Measurements from ENCODE around the gene CHMP3.
"Not testable (repeated sequence)": the region's sequence is repeated elsewhere in the genome, so short reads cannot be mapped to it uniquely, and the experiment has no call there.

Gene CHMP3

DNA sequence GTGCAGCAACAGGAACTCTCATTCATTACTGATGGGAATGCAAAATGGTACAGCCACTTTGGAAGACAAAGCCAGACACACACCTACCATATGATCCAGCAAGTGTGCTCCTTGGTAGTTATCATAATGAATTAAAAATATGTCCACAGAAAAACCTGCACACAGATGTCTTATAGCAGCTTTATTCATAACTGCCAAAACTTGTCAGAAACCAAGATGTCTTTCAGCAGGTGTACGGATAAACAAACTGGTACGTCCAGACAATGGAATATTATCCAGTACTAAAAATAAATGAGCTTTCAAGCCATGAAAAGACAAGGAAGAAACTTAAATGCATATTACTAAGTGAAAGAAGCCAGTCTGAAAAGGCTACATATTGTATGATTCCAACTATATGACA is 50.4 kb downstream of the CHMP3 start:
- no peak for DNase-seq (ENCODE audit: low read depth in 1 of 2, low spot score in 1 of 2)

DNA sequence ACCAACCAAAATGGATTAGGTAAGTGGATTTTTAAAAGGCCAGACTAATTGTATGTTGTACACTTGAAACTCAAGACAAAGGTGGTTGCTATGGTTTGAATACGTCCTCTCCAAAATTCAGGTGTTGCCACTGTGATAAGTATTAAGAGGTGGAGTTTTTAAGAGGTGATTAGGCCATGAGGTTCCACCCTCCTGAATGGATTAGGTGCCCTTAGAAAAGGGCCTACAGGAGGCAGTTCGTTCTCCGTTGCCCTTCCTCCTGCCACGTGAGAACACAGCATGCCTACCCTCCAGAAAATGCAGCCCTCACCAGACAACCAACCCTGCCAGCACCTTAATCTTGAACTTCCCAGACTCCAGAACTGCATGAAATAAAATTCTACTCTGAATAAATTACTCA is 51.2 kb downstream of the CHMP3 start:
- DNase-seq (ENCODE audit: low read depth in 1 of 2, low spot score in 1 of 2): no peak

DNA sequence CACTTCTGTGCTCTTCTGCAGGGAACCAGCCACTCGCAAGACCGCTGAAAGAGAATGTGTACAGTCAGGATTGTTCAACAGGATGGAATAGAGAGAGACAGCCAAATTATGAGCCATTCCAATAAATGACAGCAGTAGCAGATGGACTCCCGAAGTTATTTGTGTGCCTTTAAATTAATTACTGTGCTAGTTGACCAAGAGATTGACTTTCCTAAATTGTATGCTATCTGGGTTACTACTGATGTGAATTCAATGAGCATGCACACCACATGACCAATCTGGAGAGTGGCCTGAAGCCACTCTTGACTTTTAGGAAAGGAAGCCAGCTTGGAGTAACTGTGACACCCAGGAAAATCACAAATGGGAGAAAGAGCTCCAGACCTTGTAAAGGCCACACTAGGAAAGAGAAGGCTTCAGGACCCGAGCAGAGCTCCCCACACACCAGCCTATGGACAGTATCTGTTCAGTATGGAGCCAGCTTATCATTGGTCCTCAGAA is 52.8 kb downstream of the CHMP3 start:
- DNase-seq (ENCODE audit: low read depth in 1 of 2, low spot score in 1 of 2): no peak

DNA sequence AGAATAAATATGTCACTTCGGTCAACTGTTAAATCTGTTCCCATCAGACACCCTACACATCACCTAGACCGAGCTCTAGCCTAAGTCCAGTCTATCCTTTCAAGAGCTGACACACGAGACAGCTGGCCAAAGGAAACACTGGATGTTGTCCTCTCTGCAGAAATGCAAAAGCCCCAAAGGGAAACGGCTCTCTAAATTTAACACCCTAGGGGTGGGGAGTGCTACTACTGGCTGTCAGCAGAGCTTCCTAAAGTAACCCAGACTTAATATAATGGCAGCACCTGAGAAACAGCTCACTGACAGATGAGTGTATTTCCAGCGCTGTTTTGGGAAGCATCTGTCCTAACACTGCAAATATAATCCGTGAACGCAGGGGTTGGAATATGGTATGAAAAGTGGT is 55.6 kb downstream of the CHMP3 start:
- no peak for DNase-seq (ENCODE audit: low read depth in 1 of 2, low spot score in 1 of 2)

DNA sequence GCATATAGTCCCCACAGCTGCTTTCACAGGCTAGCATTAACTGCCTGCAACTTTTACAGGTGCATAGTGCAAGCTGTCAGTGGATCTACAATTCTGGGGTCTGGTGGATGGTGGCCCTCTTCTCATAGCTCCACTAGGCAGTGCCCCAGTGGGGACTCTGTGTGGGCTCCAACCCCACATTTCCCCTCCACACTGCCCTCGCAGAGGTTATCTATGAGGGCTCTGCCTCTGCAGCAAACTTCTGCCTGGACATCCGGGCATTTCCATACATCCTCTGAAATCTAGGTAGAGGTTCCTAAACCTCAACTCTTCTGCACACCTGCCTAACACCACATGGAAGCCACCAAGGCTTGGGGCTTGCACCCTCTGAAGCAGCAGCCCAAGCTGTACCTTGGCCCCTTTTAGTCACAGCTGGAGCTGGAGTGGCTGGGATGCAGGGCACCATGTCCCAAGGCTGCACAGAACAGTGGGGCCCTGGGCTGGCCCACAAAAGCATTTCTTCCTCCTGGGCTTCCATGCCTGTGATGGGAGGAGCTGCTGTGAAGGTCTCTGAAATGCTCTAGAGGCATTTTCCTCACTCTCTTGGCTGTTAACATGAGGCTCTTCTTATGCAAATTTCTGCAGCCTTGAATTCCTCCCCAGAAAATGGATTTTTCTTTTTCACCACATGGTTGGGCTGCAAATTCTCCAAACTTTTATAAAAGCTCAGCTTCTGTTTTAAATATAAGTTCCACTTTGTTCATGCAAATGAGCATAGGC is 62.7 kb downstream of the CHMP3 start:
- DNase-seq (ENCODE audit: low read depth in 1 of 2, low spot score in 1 of 2): no peak

DNA sequence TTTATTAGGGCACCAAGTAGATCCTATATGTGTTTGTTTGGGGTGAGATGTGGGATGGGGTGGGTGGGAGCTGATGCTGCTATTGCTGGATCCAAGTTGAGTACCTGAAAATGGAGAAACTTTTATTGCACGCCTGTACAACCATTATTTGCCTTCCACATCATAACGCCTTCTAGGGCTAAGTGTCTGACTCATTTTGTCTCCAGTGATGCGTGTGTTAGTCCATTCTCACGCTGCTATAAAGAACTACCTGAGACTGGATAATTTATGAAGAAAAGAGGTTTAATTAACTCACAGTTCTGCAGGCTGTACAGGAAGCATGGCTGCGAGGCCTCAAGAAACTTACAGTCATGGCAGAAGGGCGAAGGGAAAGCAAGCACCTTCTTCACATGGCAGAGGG is 63.9 kb downstream of the CHMP3 start:
- DNase-seq (ENCODE audit: low read depth in 1 of 2, low spot score in 1 of 2): no peak

DNA sequence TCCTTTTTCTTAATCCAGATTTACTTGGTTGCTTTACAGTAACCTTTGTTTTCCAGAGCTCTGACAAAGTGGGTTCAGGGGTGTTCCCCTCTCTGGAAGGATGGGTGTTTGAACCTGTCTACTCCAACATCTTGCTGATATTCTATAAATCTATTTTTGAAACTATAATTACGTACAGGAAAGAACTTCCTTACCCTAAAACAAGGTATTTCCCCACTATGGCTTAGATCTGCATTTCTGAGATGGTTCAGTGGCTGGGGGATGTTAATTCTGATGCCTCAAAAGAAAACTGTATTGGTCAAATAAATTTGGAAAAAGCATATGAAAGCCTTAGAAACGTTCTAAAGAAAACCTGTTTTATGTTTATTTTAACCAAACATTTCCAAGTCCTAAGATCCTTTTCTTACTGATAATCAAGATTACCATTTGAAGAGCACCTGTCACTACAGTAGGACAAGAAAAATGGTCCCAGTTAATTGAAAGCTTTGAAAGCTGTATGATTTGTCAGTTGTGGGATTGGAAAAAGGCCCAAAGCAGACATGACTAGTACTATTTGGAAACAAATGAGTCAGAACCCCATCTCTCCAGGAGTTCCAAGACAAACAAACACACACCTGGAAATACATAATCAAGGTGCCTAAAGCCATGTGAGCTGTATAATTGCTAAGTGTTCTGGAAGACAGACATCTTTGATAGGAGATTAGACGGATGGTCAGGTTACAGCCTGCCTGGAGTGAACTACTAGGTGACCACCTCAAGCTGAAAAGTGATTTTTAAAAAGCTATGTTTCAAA is 64.6 kb downstream of the CHMP3 start:
- DNase-seq (ENCODE audit: low read depth in 1 of 2, low spot score in 1 of 2): no peak

DNA sequence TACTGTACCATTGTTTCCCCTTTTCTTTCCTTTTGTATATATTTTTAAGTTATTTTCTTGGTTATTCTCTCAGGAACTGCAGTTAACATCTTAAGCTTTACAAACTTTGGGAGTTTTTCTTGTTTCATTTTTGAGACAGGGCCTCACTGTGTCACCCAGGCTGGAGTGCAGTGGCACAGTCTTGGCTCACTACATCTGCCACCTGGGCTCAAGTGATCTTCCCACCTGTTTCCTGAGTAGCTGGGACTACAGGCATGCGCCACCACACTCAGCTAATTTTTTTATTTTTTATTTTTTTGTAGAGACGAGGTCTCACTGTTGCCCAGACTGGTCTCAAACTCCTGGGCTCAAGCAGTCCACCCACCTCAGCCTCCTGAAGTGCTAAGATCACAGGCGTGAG is 66.9 kb downstream of the CHMP3 start:
- not testable (repeated sequence) for DNase-seq (ENCODE audit: low read depth in 1 of 2, low spot score in 1 of 2)

DNA sequence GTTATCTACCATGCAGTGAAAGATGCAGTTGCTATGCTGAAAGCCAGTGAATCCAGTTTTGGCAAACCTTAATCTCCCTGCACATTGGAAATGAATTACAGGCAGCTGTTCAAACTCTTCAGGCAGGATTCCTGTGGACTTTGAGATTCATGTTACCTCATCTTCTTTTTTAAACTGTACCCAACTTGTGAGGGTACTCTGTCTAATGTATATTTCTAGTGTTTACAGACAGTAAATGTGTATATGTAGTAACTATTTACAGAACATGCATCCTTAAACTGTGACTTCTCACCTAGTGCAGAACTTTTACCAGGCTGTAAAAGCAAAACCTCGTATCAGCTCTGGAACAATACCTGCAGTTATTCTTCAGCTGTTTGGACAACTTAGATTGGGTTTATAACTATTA is 71.2 kb downstream of the CHMP3 start:
- DNase-seq (ENCODE audit: low read depth in 1 of 2, low spot score in 1 of 2): no peak

DNA sequence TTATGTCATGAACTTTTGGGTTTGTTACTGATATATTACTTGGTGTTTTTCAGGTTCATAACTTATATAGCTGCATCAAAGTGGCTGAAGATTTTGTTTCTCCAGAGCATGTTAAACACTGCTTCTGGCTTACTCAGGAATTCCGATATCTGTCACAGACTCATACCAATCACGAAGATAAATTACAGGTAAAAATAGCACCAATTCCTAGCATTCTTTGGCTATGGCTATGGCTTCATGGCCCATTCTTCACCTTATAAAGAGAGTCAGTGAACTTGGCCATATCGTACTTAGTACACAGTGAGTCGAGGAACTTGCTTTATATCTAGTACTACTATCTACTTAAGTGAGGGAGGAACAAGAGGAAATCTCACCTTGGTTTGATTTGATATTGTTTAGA is 72.2 kb downstream of the CHMP3 start:
- no peak for DNase-seq (ENCODE audit: low read depth in 1 of 2, low spot score in 1 of 2)

DNA sequence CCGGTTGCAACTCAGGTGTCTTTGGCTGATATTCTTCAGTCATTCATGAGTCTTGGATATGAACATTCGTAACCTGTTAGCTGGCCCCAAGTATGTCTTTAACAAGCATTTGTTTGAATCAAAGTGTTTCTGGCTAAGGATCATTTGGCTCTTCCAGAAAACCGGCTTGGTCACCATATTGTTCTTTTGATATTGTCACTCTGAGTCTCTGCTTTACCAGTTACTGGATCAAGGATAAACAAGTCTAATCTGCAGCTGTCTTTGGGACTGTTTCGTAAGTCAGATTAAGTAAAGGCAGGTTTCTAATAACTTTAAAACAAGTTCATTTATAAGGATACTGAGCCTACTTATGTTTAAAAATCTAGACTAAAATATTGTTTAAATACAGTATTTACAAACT is 73.0 kb downstream of the CHMP3 start:
- no peak for DNase-seq (ENCODE audit: low read depth in 1 of 2, low spot score in 1 of 2)

DNA sequence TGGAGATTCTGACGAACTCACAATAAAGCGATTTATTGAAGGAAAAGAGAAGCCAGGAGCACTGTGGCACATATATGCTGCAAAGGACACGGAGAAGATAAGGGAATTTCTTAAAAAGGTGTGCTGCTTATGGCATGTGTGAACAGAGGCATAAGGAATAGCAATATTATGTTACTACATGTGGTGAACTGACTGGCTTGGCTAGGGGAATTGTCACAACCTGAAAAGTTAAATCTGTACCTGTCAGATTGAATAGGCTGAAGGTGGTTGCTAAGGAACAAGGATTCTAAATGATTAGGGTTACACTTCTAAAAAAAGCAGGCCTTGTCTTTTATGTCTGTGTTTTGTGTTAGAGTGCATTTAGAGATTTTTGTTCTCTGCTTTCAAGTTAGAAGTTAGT is 73.7 kb downstream of the CHMP3 start:
- DNase-seq (ENCODE audit: low read depth in 1 of 2, low spot score in 1 of 2): no peak

DNA sequence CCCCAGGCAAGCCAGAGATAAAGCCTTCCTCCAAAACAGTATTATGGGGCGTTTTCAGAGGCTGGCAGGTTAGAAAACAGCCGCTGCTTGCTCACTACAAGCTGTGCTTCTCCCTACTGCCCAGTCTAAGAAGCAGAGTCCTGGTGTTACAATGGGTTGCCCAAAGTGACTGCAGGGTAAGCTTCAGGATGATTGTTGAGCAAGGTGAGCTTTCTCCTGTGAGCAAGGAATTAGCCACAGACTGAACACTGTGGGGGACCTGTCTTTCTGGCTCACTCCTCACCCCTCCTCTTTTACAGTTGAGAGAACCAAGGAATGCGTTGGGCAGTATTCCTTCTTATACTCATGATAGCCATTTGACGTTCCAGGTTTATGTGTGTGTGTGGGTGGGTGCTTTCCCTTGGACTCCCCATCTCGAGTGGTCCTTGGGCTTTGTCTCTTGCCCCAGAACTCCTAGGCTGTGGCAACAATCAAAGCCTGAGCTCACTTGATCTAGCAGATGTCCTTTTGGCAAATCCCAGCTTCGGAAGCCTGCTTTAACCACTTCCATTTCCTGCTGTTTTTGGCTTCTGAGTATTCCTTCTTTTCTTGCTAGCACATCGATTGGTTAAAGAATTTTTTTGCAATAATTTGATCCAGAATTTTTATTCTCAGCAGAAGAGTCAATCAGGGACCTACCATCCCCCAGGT is 74.5 kb downstream of the CHMP3 start:
- DNase-seq (ENCODE audit: low read depth in 1 of 2, low spot score in 1 of 2): no peak

DNA sequence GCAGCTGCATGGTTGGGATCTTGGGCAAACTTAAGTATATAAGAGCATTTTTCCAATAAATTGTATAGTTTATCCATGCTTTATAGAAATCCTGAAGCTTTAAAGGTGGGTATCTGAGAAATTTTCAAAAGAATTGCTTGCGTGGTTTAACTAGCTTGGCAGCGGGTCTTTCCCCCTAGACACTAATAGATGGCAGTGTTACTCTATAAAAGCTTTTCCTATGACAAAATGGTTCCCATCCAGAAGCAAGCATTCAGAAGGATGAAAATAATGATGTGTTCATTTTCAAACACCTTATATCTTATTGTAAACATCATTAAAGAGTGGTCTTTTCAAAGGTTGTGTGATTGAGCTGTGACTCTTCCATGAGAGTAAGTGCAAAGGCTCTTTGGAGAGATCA is 76.2 kb downstream of the CHMP3 start:
- no peak for DNase-seq (ENCODE audit: low read depth in 1 of 2, low spot score in 1 of 2)

DNA sequence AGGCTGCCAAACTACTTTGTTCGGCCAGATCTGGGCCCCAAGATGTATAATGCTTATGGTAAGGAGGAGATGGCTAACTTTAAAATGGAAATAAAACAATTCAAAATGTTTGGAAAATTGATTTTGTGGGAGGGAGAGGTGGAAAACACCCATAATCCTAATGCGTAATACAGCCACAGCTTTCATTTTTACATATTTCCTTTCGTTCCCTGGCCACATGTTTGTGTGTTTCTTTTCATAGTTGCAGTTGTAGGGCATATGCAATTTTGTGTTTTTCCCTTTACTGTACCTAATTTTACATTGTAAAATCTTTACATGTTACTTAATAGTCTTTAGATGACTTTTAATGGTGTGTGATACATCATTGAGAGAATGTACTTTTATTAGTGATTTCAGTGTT is 77.4 kb downstream of the CHMP3 start:
- DNase-seq (ENCODE audit: low read depth in 1 of 2, low spot score in 1 of 2): no peak

DNA sequence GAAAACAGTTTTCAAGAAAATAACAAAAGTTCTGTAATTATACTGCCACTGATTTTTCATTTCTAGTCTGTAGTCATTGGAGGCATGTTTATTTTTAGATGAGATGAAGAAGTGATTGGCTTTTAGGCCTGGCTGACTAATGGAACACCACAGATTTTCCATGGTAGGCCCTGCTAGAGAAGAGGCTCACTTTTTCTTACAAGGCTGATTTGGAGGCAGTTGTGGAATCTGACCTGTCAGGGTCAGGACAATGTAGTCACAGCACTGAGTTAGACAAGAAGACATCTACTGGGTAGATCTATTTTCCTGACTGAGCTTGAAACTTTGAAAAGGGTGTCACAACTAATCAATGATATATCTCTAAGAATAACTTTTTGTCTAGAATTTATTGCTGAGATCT is 78.1 kb downstream of the CHMP3 start:
- DNase-seq (ENCODE audit: low read depth in 1 of 2, low spot score in 1 of 2): no peak

DNA sequence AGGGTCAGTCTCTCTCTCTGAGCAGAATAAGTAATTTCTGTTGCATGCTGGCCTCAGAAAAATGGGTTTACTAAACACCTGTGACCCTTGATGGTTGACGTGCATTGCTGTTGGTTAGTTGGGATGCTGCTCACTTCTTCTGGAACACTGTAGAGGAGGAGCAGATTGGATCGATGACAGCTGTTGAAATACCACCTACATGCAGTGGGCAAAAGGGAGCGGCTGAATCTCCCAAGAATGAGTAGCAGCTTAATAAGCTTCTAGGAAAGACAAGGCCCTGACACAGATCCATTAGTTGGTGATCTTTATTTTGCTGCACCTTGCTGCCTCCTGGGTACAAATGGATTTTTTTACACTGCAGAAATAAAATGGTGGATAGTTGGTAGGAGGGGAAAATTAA is 78.9 kb downstream of the CHMP3 start:
- no peak for DNase-seq (ENCODE audit: low read depth in 1 of 2, low spot score in 1 of 2)

DNA sequence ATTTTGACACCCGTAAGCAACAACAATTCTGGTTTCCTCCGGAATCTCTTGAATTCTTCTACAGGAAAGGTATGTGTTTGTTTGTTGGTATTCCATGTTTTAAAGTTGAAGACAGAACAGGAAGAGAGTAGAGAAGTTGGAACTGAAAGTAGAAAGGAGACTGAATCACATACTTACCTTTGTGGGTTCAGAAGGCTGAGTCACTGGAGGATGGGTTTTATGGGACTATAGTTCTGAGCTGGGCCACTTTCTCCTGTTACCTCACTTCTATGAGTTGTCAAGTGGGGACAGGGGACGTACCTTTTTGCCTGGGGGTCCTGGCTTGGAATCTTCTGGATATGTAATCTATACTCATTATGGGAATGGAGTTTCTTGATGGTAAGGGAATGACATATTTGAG is 81.2 kb downstream of the CHMP3 start:
- no peak for DNase-seq (ENCODE audit: low read depth in 1 of 2, low spot score in 1 of 2)

DNA sequence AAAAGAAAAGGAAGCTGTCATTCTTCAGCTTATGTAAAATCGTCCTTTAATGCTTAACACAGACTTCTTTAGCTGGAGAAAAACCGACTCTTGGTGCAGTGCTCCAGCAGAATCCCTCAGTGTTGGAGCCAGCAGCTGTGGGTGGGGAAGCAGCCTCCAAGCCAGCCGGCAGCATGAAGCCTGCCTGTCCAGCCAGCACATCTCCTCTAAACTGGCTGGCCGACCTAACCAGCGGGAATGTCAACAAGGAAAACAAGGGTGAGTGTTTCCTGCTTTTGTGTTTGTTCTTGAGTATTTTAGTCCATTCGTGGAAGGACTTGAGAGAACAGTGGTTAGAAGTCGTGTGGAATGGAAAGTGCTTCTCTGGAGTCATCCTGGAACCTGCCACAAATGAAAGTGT is 83.1 kb downstream of the CHMP3 start:
- DNase-seq (ENCODE audit: low read depth in 1 of 2, low spot score in 1 of 2): no peak

DNA sequence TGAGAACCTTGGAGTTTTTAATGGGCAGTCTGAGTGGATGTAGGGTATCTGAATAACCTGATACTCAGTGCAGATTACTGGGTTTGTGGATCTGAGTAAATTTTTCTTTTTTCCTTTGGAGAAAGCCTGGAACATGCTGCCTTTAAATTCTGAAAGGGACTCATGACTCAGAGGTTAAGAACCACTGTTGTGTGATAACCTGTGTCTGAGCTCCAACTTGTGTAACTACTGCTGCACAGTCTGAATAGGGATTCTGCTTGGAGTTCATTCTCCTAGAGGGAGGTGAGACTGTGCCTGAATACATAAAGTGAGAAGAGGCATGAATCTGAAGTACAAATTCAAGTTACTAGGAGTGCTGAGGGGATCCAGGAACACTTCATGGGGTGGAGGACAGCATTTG is 85.9 kb downstream of the CHMP3 start:
- DNase-seq (ENCODE audit: low read depth in 1 of 2, low spot score in 1 of 2): no peak

DNA sequence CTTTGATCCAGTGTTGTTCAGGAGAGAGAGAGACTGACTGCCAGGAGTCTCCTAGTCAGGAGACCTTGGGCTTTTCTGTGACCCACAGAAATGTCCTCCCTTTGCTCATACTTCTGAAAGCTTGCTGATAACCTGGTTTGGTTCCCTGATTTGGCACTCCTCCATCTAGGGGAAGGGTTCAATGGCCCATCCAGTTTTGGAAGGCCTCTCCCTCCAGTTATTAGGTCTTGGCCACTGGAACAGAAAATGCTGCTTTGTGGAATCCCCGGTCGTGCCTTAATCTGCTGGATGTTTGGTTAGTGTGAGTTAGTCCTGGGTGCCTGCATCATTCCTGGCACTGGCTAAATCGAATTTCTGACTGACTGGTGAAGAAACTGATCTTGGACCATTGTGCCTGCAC is 86.3 kb downstream of the CHMP3 start:
- no peak for DNase-seq (ENCODE audit: low read depth in 1 of 2, low spot score in 1 of 2)

DNA sequence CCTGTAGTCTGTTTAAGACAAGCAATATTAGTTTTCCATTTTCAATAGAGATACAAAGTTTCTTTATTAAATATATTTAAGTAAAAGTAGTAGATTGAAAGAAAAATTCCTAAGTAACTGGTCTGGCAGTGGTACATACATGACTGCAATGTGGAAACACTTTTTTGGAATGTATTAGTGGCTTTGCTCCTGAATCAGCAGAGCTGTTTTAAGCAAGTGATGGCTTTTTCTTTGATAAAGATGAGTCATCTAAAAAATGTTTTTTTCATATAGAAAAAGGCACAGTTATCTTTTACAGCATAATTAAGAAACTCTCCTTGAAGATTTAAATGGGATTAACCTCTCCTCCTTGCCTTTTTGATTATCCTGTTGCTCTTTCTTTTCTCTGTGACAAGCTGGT is 87.2 kb downstream of the CHMP3 start:
- DNase-seq (ENCODE audit: low read depth in 1 of 2, low spot score in 1 of 2): no peak
